Measurements from ENCODE around the gene CDC14B. TPM values are rescaled to one million over a fixed set of nuclear protein-coding genes. Genes with fewer than 3 reads are reported as not detected.
A peak's percentile ranks its signal among the peaks of the same experiment; 100 is the strongest.

CDC14B gene
- total RNA-seq, 1 experiment from 2014 or later, result 28.4 TPM

- H3K4me2 ChIP-seq (ENCODE audit: insufficient read depth, insufficient read length, low read length), result peak overlapping the region; percentile 57
- no peak overlapping the region for H2BK12ac ChIP-seq (ENCODE audit: insufficient read length, low read depth, low read length)
These were observed 2.0 kb upstream of the CDC14B start for GRCh38 chr9:96621618-96622017.

More at GRCh38 chr9:96621618-96622017, 2.0 kb upstream of the CDC14B start:
- H3K36me3 Mint-ChIP-seq (ENCODE audit: insufficient read depth in 1 of 3, low read depth in 3 of 3), result peaks cover 0 to 2% (median 0%) of the 10 kb centered on the region in 3 experiments; a peak in 1 of 7 replicates
- peaks cover 25 to 27% of the 10 kb centered on the region in 2 experiments for H3K4me1 Mint-ChIP-seq
- Histone ChIP-seq H3K79me1 (ENCODE audit: insufficient read depth, low read depth, low read length, poor library complexity, severe bottlenecking) (no peaks in the 10 kb centered on the region), H3T11ph (ENCODE audit: low read length) (no peak overlapping the region), H3K4ac (ENCODE audit: low read depth, low read length) (no peak overlapping the region), H4K8ac (replicated peaks; ENCODE audit: insufficient read length, low read depth, low read length) (no peak overlapping the region), H3K23ac (ENCODE audit: insufficient read length, low read depth, low read length) (no peak overlapping the region), H3K27ac (ENCODE audit: insufficient read length, low read depth, low read length) (no peak overlapping the region), H2BK20ac (ENCODE audit: low read depth, low read length, poor library complexity, severe bottlenecking) (no peak overlapping the region), H2AFZ (ENCODE audit: low read length) (no peak overlapping the region), H2AK5ac (ENCODE audit: insufficient read length, low read length) (no peak overlapping the region), H3K27me3 (ENCODE audit: insufficient read depth, low read length) (peaks cover 3% of the 10 kb centered on the region; the same call in 1 of the 2 replicates), H3K23me2 (ENCODE audit: insufficient read length, low read depth, low read length, poor library complexity, severe bottlenecking) (peaks cover 23% of the 10 kb centered on the region), H3K79me2 (ENCODE audit: insufficient read depth, low read length) (peaks cover 2% of the 10 kb centered on the region; the same call in 1 of the 2 replicates), H4K91ac (ENCODE audit: insufficient read length, low read depth, low read length) (no peak overlapping the region), H2BK5ac (ENCODE audit: insufficient read length, low read length) (no peak overlapping the region), H3K14ac (ENCODE audit: insufficient read depth, low read length) (no peak overlapping the region), H4K20me1 (ENCODE audit: control insufficient read depth, insufficient read depth, insufficient read length) (no peaks in the 10 kb centered on the region), H3K4me1 (ENCODE audit: insufficient read depth, low read length) (peaks cover 3% of the 10 kb centered on the region; the same call in 1 of the 2 replicates), H4K5ac (ENCODE audit: insufficient read length, low read depth, low read length) (no peak overlapping the region), H2BK120ac (ENCODE audit: low read depth, low read length, poor library complexity, severe bottlenecking) (no peak overlapping the region), H3K18ac (ENCODE audit: insufficient read length, low read depth, low read length) (no peak overlapping the region), H3K9me3 (ENCODE audit: control insufficient read depth, low read depth, low read length) (no peaks in the 10 kb centered on the region), H3K9ac (ENCODE audit: extremely low read depth, insufficient read length, low read length) (no peak overlapping the region), H2BK15ac (ENCODE audit: low read depth, low read length) (no peak overlapping the region), H3K56ac (ENCODE audit: insufficient read length, low read depth, low read length) (no peak overlapping the region)
- H3K27ac Mint-ChIP-seq, result peak overlapping the region in 1 of 3 experiments; percentile 3; a peak in 2 of 7 replicates
- no CpG with 5 or more reads among the region's 4 CpGs for WGBS (ENCODE audit: extremely low coverage, insufficient read length, low lambda C conversion rate)
- no peaks in the 10 kb centered on the region for H3K9me3 Mint-ChIP-seq
- H3K4me3 Mint-ChIP-seq, result peak overlapping the region; percentile 76 to 86
- DNase-seq, result no peak
- no peak for TF ChIP-seq CTCF (conservative IDR thresholded peaks at IDR 0.05)
- peaks cover 48% of the 10 kb centered on the region for H3K27me3 Mint-ChIP-seq (ENCODE audit: low read depth)
